HFFc6 (cell line): ENCODE results near the gene KMT2B. TPM values are rescaled to one million over a fixed set of nuclear protein-coding genes. Genes with fewer than 3 reads are reported as not detected.

Experiments
- DNase-seq: peaks from one replicate; pipeline ENCODE4 v3.0.0-alpha.2; 2018
- H3K27ac Mint-ChIP-seq: 2 replicates; pipeline ENCODE4 v1.8.0; 2020; ENCODE audit warnings: mild to moderate bottlenecking, mixed read lengths
- H3K27me3 Mint-ChIP-seq: 2 replicates; pipeline ENCODE4 v1.8.0; 2021; ENCODE audit warnings: mild to moderate bottlenecking, moderate library complexity, mixed read lengths; ENCODE audit not compliant: insufficient read depth
- H3K36me3 Mint-ChIP-seq: 2 replicates; pipeline ENCODE4 v1.8.0; 2021; ENCODE audit warnings: low read depth, mixed read lengths
- H3K4me1 Mint-ChIP-seq: 2 replicates; pipeline ENCODE4 v1.8.0; 2020; ENCODE audit warnings: low read depth, mixed read lengths
- H3K4me3 Mint-ChIP-seq: 2 replicates; pipeline ENCODE4 v1.8.0; 2020; ENCODE audit warnings: mild to moderate bottlenecking, moderate library complexity, mixed read lengths
- H3K9me3 Mint-ChIP-seq: 2 replicates; pipeline ENCODE4 v1.8.0; 2020; ENCODE audit warnings: mild to moderate bottlenecking, mixed read lengths
- total RNA-seq, 6 experiments: library from RNA; stranded (reverse); fragmentation: NEBNext Ultra II Directional; extraction: Animal tissue kit (Norgen Biotek cat#: 25700); gene quantifications; 2 replicates in 1 of 6; 3 replicates in 5 of 6; pipeline ENCODE4 v1.2.3, GENCODE V29; 2021
- TF ChIP-seq, protein P1 (sequence below): fragments of 200-600 bp; sonication (generic); IDR thresholded peaks from 2 replicates; pipeline ENCODE4 v1.5.0; 2021; ENCODE audit warnings: antibody characterized with exemption, mild to moderate bottlenecking

The KMT2B gene
- total RNA-seq, 6 experiments from 2014 or later = 20.1 to 24.4 (median 21.7) TPM

GRCh38 chr19:35756377-35757230 is 38.8 kb downstream of the KMT2B start, which contains the start of gene HSPB6:
TSS of gene HSPB6 (minus strand) at chr19:35757029. CDS start at chr19:35757008, 21 bp downstream.
- Mint-ChIP-seq H3K27ac (peak within 1 kb of the TSS; percentile 99), H3K36me3 (peaks cover 12% of the 10 kb centered on the region; the same call in 1 of the 2 replicates), H3K4me3 (peak within 1 kb of the TSS; percentile 92), H3K27me3 (peaks cover 9% of the 10 kb centered on the region), H3K9me3 (no peaks in the 10 kb centered on the region), H3K4me1 (peaks cover 42% of the 10 kb centered on the region)
- peak; percentile 61 for DNase-seq
- TF ChIP-seq, protein P1, sequence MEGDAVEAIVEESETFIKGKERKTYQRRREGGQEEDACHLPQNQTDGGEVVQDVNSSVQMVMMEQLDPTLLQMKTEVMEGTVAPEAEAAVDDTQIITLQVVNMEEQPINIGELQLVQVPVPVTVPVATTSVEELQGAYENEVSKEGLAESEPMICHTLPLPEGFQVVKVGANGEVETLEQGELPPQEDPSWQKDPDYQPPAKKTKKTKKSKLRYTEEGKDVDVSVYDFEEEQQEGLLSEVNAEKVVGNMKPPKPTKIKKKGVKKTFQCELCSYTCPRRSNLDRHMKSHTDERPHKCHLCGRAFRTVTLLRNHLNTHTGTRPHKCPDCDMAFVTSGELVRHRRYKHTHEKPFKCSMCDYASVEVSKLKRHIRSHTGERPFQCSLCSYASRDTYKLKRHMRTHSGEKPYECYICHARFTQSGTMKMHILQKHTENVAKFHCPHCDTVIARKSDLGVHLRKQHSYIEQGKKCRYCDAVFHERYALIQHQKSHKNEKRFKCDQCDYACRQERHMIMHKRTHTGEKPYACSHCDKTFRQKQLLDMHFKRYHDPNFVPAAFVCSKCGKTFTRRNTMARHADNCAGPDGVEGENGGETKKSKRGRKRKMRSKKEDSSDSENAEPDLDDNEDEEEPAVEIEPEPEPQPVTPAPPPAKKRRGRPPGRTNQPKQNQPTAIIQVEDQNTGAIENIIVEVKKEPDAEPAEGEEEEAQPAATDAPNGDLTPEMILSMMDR = no peak

GRCh38 chr19:35757231-35757748 is 39.5 kb downstream of the KMT2B start:
- TF ChIP-seq, protein P1 = peak; percentile 29; the same call in 1 of the 2 replicates
- Mint-ChIP-seq H3K4me3 (peak overlapping the region; percentile 92), H3K9me3 (no peaks in the 10 kb centered on the region), H3K4me1 (peaks cover 42% of the 10 kb centered on the region), H3K27me3 (peaks cover 9% of the 10 kb centered on the region), H3K36me3 (peaks cover 17% of the 10 kb centered on the region; the same call in 1 of the 2 replicates), H3K27ac (peak overlapping the region; percentile 99)
- DNase-seq = peak; percentile 89

DNA sequence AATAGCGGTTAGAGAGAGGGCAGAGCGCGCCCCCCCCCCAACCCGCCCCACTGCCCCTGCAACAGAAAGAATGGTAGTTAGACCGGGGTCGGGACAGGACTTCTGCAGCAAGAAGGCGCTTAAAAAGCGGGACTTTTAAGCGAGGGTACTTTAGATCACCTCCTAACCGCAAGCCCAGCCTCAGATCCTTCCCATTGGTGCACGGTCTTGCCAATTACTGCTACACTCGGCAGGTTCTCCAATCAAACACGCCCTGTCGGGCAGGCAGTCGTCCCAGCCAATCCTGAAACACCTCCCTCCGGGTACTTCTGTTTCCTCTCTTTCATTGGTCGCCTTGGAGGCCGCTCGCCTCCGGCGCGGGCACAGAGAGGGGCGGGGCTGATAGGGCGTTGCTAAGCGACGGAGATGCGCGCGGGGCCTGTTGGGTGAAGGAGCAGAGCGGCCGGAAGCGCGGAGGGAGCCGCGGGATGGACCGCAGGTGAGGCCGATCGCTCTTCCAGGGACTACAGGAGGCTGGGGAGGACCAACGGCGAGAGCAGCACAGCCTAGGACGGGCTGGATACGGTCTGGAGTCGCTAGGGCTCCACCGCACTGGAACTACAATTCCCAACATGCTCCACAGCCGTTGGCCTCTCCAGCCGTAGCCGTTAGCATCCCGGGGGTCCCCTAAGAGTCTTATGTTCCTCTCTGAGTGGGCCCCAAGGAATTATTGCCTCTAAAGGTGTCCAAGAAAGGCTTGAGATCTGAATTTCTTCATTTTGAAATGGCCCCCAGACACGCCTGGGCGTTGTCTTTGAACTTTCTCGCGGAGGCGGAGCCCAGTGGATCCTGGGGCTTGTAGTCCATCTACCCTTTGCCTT is 40.2 kb downstream of the KMT2B start, which contains the start of gene PROSER3:
Gene PROSER3, plus strand, starts transcription at position 428 of the 860 bp plus-strand sequence. Its CDS starts 40 bp downstream, at position 468.
- TF ChIP-seq, protein P1 = no peak
- H3K27ac Mint-ChIP-seq = peak within 1 kb of the TSS; percentile 99
- peaks cover 17% of the 10 kb centered on the region; the same call in 1 of the 2 replicates for H3K36me3 Mint-ChIP-seq
- H3K4me3 Mint-ChIP-seq = peak within 1 kb of the TSS; percentile 92
- H3K27me3 Mint-ChIP-seq = peaks cover 9% of the 10 kb centered on the region
- peaks cover 42% of the 10 kb centered on the region for H3K4me1 Mint-ChIP-seq
- H3K9me3 Mint-ChIP-seq = no peaks in the 10 kb centered on the region
- DNase-seq = peak; percentile 100

- Mint-ChIP-seq H3K4me1 (peaks cover 37% of the 10 kb centered on the region), H3K36me3 (peaks cover 17% of the 10 kb centered on the region; the same call in 1 of the 2 replicates), H3K4me3 (peak overlapping the region; percentile 92), H3K27ac (no peak overlapping the region), H3K9me3 (no peaks in the 10 kb centered on the region), H3K27me3 (peaks cover 6% of the 10 kb centered on the region)
- TF ChIP-seq, protein P1 = no peak
- DNase-seq = no peak
Observed at GRCh38 chr19:35759697-35760096, 41.9 kb downstream of the KMT2B start.
